Adipocyte (in vitro differentiated cells): ENCODE data around the gene SLC26A8.

Source experiments
- DNase-seq: peaks from one replicate; pipeline ENCODE4 v3.0.0-alpha.2; 2015; ENCODE audit warnings: low read depth
- H3K27me3 ChIP-seq: replicated peaks from 2 replicates; pipeline ENCODE4 v1.7.0; 2013; ENCODE audit warnings: mild to moderate bottlenecking, low read length, moderate library complexity; ENCODE audit not compliant: control insufficient read depth, insufficient read depth
- H3K36me3 ChIP-seq: 2 replicates; pipeline ENCODE4 v1.7.0; 2013; ENCODE audit warnings: low read length, mild to moderate bottlenecking, moderate library complexity; ENCODE audit not compliant: control insufficient read depth, insufficient read depth, severe bottlenecking
- H3K4me1 ChIP-seq: 2 replicates; pipeline ENCODE4 v1.7.0; 2013; ENCODE audit warnings: mild to moderate bottlenecking, low read length, moderate library complexity; ENCODE audit not compliant: control insufficient read depth, insufficient read depth
- H3K4me3 ChIP-seq: 2 replicates; pipeline ENCODE4 v1.7.0; 2013; ENCODE audit warnings: mild to moderate bottlenecking, low read length, moderate library complexity
- H3K9ac ChIP-seq: 2 replicates; pipeline ENCODE4 v1.7.0; 2013; ENCODE audit warnings: mild to moderate bottlenecking, low read length, moderate library complexity
- H3K9me3 ChIP-seq: 2 replicates; pipeline ENCODE4 v1.7.0; 2013; ENCODE audit warnings: mild to moderate bottlenecking, low read length, moderate library complexity; ENCODE audit not compliant: control insufficient read depth

Gene SLC26A8

GRCh38 chr6:36023996-36024795, at the start of gene SLC26A8:
SLC26A8 (minus strand) TSS chr6:36024641; CDS start chr6:36019707, 4,934 bp downstream.
- H3K9me3 ChIP-seq, result no peaks in the 10 kb centered on the region
- H3K27me3 ChIP-seq, result no peaks in the 10 kb centered on the region
- peaks cover 22% of the 10 kb centered on the region for H3K4me1 ChIP-seq
- H3K9ac ChIP-seq, result no peak within 1 kb of the TSS
- no peak for DNase-seq
- H3K36me3 ChIP-seq, result no peaks in the 10 kb centered on the region
- no peak within 1 kb of the TSS for H3K4me3 ChIP-seq

- Histone ChIP-seq H3K9ac (no peak overlapping the region), H3K4me1 (peaks cover 7% of the 10 kb centered on the region), H3K36me3 (peaks cover 48% of the 10 kb centered on the region), H3K27me3 (no peaks in the 10 kb centered on the region), H3K9me3 (no peaks in the 10 kb centered on the region), H3K4me3 (no peak overlapping the region)
- DNase-seq, result no peak
Observed at GRCh38 chr6:36073587-36073986, 49.1 kb upstream of the SLC26A8 start.

GRCh38 chr6:36072681-36073080, 48.2 kb upstream of the SLC26A8 start:
- Histone ChIP-seq H3K27me3 (no peaks in the 10 kb centered on the region), H3K4me1 (peaks cover 16% of the 10 kb centered on the region), H3K36me3 (peaks cover 39% of the 10 kb centered on the region), H3K9ac (no peak overlapping the region), H3K4me3 (no peak overlapping the region), H3K9me3 (no peaks in the 10 kb centered on the region)
- DNase-seq, result no peak

GRCh38 chr6:36071714-36072113, 47.3 kb upstream of the SLC26A8 start:
- H3K27me3 ChIP-seq, result no peaks in the 10 kb centered on the region
- H3K4me1 ChIP-seq, result peaks cover 26% of the 10 kb centered on the region
- H3K9ac ChIP-seq, result no peak overlapping the region
- H3K9me3 ChIP-seq, result no peaks in the 10 kb centered on the region
- H3K4me3 ChIP-seq, result no peak overlapping the region
- DNase-seq, result no peak
- peaks cover 30% of the 10 kb centered on the region for H3K36me3 ChIP-seq

- Histone ChIP-seq H3K9ac (no peak overlapping the region), H3K9me3 (no peaks in the 10 kb centered on the region), H3K4me1 (peaks cover 30% of the 10 kb centered on the region), H3K27me3 (no peaks in the 10 kb centered on the region), H3K36me3 (peaks cover 26% of the 10 kb centered on the region), H3K4me3 (no peak overlapping the region)
- DNase-seq, result no peak
Observed at GRCh38 chr6:36071281-36071680, 46.8 kb upstream of the SLC26A8 start.

GRCh38 chr6:36070252-36070651, 45.8 kb upstream of the SLC26A8 start:
- Histone ChIP-seq H3K4me1 (peaks cover 40% of the 10 kb centered on the region), H3K9me3 (no peaks in the 10 kb centered on the region), H3K9ac (no peak overlapping the region), H3K27me3 (no peaks in the 10 kb centered on the region), H3K4me3 (no peak overlapping the region), H3K36me3 (peaks cover 15% of the 10 kb centered on the region)
- DNase-seq, result no peak

- DNase-seq, result no peak
- Histone ChIP-seq H3K4me1 (peaks cover 47% of the 10 kb centered on the region), H3K9me3 (no peaks in the 10 kb centered on the region), H3K27me3 (no peaks in the 10 kb centered on the region), H3K9ac (no peak overlapping the region), H3K4me3 (no peak overlapping the region), H3K36me3 (peaks cover 12% of the 10 kb centered on the region)
Observed at GRCh38 chr6:36069573-36069972, 45.1 kb upstream of the SLC26A8 start.

GRCh38 chr6:36068586-36068985, 44.1 kb upstream of the SLC26A8 start:
- Histone ChIP-seq H3K9me3 (no peaks in the 10 kb centered on the region), H3K27me3 (no peaks in the 10 kb centered on the region), H3K4me1 (peaks cover 55% of the 10 kb centered on the region), H3K9ac (no peak overlapping the region), H3K4me3 (no peak overlapping the region), H3K36me3 (peaks cover 9% of the 10 kb centered on the region)
- no peak for DNase-seq

- Histone ChIP-seq H3K9me3 (no peaks in the 10 kb centered on the region), H3K9ac (no peak overlapping the region), H3K4me3 (peak overlapping the region; percentile 12), H3K4me1 (peaks cover 56% of the 10 kb centered on the region), H3K36me3 (peaks cover 4% of the 10 kb centered on the region), H3K27me3 (no peaks in the 10 kb centered on the region)
- no peak for DNase-seq
Observed at GRCh38 chr6:36068012-36068392, 43.6 kb upstream of the SLC26A8 start.

- H3K4me3 ChIP-seq, result peak overlapping the region; percentile 12
- H3K27me3 ChIP-seq, result no peaks in the 10 kb centered on the region
- DNase-seq, result peak; percentile 12
- H3K9ac ChIP-seq, result no peak overlapping the region
- no peaks in the 10 kb centered on the region for H3K9me3 ChIP-seq
- H3K4me1 ChIP-seq, result peaks cover 56% of the 10 kb centered on the region
- H3K36me3 ChIP-seq, result no peaks in the 10 kb centered on the region
Observed at GRCh38 chr6:36067374-36068011, 43.1 kb upstream of the SLC26A8 start.

- H3K27me3 ChIP-seq, result no peaks in the 10 kb centered on the region
- no peak overlapping the region for H3K4me3 ChIP-seq
- H3K9ac ChIP-seq, result no peak overlapping the region
- H3K4me1 ChIP-seq, result peaks cover 56% of the 10 kb centered on the region
- H3K9me3 ChIP-seq, result no peaks in the 10 kb centered on the region
- no peak for DNase-seq
- H3K36me3 ChIP-seq, result peaks cover 4% of the 10 kb centered on the region
Observed at GRCh38 chr6:36066817-36067216, 42.4 kb upstream of the SLC26A8 start.
